H1 (cell line): ENCODE results near the gene SBF2. TPM values are rescaled to one million over a fixed set of nuclear protein-coding genes. Genes with fewer than 3 reads are reported as not detected.

Source experiments
- CBX5 ChIP-seq: fragments of 300-800, 300-1000 bp; sonication (generic); IDR thresholded peaks from 2 replicates; pipeline ENCODE4 v1.7.1; 2016; ENCODE audit warnings: antibody characterized with exemption, low read length, low read depth
- CEBPB ChIP-seq: IDR thresholded peaks from 2 replicates; pipeline ENCODE4 v1.6.1; 2012; ENCODE audit warnings: low read depth, low read length
- GTF2F1 ChIP-seq: IDR thresholded peaks from 2 replicates; pipeline ENCODE4 v1.6.1; 2012; ENCODE audit warnings: low read depth, low read length, improper control_type of control experiment, borderline replicate concordance
- HDAC2 ChIP-seq, 2 experiments: fragments of 300-600 bp in 1 of 2; sonication (generic) in 1 of 2; IDR thresholded peaks; 2 replicates each; pipeline ENCODE4 v1.6.1; 2011 to 2012; ENCODE audit warnings: low read depth in 2 of 2, low read length in 2 of 2, mild to moderate bottlenecking in 2 of 2, moderate library complexity in 2 of 2, borderline replicate concordance in 1 of 2, inconsistent platforms in 1 of 2
- JUN ChIP-seq: IDR thresholded peaks from 2 replicates; pipeline ENCODE4 v1.6.1; 2011; ENCODE audit warnings: low read depth, mild to moderate bottlenecking, improper control_type of control experiment, low read length
- JUND ChIP-seq: IDR thresholded peaks from 2 replicates; pipeline ENCODE4 v1.6.1; 2011; ENCODE audit warnings: mild to moderate bottlenecking, improper control_type of control experiment, low read length
- POLR2A ChIP-seq, 2 experiments: IDR thresholded peaks; 1 replicate in 1 of 2; 2 replicates in 1 of 2; pipeline ENCODE4 v1.6.1; 2011; ENCODE audit warnings: low read depth in 2 of 2, low read length in 2 of 2, mild to moderate bottlenecking in 2 of 2; ENCODE audit errors: control extremely low read depth in 1 of 2
- POU5F1 ChIP-seq: IDR thresholded peaks from 2 replicates; pipeline ENCODE4 v1.6.1; 2011; ENCODE audit warnings: low read depth, mild to moderate bottlenecking, low read length, moderate library complexity
- SP1 ChIP-seq: IDR thresholded peaks from 2 replicates; pipeline ENCODE4 v1.6.1; 2011; ENCODE audit warnings: low read depth, low read length
- TCF12 ChIP-seq: IDR thresholded peaks from 2 replicates; pipeline ENCODE4 v1.6.1; 2011; ENCODE audit warnings: low read depth, mild to moderate bottlenecking, low read length
- TEAD4 ChIP-seq: IDR thresholded peaks from 2 replicates; pipeline ENCODE4 v1.6.1; 2012; ENCODE audit warnings: low read depth, low read length, inconsistent platforms, mixed read lengths
- YY1 ChIP-seq: IDR thresholded peaks from 2 replicates; pipeline ENCODE4 v1.6.1; 2011; ENCODE audit warnings: low read depth, mild to moderate bottlenecking, low read length
- polyA plus RNA-seq, 7 experiments: library from polyadenylated mRNA; depleted of rRNA in 3 of 7; stranded (reverse) in 5 of 7; unstranded in 2 of 7; fragments of >200 nt in 5 of 7; fragments of 200-250 nt in 2 of 7; gene quantifications; 1 replicate in 5 of 7; 2 replicates in 1 of 7; 4 replicates in 1 of 7; pipeline versions ENCODE4 v1.2.1 to v1.2.3, GENCODE V29; 2011 to 2013; ENCODE audit warnings: missing spikeins in 2 of 7, mixed read lengths in 2 of 7
- total RNA-seq: library from RNA; stranded (reverse); fragmentation: NEBNext Ultra II Directional; extraction: Animal tissue kit (Norgen Biotek cat#: 25700); gene quantifications from 2 replicates; pipeline ENCODE4 v1.2.1, GENCODE V29; 2021
- TF ChIP-seq, protein P1 (sequence below): IDR thresholded peaks from 2 replicates; pipeline ENCODE4 v1.6.1; 2011; ENCODE audit warnings: low read depth, mild to moderate bottlenecking, low read length; ENCODE audit not compliant: insufficient read depth
- TF ChIP-seq, protein P2 (sequence below): IDR thresholded peaks from 2 replicates; pipeline ENCODE4 v1.6.1; 2012; ENCODE audit warnings: inconsistent platforms

Gene SBF2
- total and polyA plus RNA-seq, 2 of the 8 experiments (the other 6 are each of a cell fraction or from before 2014, with no cell fraction given) = 36.7 to 50.5 TPM

DNA sequence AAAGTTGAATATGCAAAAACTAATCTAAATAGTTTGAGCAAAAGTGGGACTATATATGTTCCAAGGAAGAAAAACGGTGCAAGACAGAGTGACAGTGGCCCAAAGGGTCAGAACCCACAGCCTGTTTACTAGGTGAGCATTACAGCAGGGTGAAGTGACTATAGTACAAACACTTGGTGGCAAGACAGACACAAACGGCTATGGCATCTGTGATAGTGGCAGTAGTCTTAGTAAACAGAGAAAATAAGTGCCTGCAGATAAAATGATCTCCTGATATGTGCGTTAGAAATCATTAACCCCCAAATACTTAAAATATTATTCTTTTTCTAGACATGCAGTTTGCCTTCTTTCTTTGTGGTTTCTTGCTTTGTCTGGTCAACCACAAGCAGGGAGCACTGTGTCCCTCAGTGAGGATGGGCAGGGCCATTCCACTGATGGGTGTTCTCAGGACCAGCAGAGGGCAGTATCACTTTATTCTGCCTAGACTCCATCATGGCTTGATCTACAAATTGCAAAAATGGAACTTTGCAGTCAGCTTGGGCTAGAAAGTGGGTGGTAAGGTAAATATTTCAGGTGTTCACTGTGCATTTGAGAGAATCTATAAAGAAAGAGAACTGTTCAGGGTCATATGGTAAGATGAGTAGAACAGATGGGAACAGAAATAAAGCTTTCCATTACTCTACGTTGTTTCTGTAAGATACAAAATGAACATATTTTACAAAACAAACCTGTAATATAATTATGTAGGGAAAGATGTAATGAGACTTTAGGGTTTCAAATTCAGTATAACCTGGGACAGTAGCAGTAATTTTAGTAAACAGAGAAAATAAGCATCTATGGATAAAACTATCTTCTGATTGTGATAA, 431.9 kb downstream of the SBF2 start (continued):
- TF ChIP-seq POLR2A (IDR thresholded peaks at IDR 0.05; ENCODE audit: control extremely low read depth in 1 of 2, low read depth in 2 of 2, low read length in 2 of 2) = no peak
- no peak; a peak in 1 of 4 replicates for TF ChIP-seq HDAC2 (IDR thresholded peaks at IDR 0.05; ENCODE audit: borderline replicate concordance in 1 of 2, low read depth in 2 of 2, low read length in 2 of 2)
- TF ChIP-seq CEBPB = no peak
- TF ChIP-seq, protein P1, sequence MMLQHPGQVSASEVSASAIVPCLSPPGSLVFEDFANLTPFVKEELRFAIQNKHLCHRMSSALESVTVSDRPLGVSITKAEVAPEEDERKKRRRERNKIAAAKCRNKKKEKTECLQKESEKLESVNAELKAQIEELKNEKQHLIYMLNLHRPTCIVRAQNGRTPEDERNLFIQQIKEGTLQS = no peak
- TF ChIP-seq TEAD4 = 0 out of 2 replicates have a peak, but pooled peaks have one; percentile 11
- no peak for TF ChIP-seq TCF12
- TF ChIP-seq, protein P2, sequence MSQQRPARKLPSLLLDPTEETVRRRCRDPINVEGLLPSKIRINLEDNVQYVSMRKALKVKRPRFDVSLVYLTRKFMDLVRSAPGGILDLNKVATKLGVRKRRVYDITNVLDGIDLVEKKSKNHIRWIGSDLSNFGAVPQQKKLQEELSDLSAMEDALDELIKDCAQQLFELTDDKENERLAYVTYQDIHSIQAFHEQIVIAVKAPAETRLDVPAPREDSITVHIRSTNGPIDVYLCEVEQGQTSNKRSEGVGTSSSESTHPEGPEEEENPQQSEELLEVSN = no peak
- TF ChIP-seq JUND = no peak
- TF ChIP-seq CBX5 = no peak
- TF ChIP-seq GTF2F1 = no peak
- TF ChIP-seq JUN = no peak
- no peak for TF ChIP-seq SP1
- TF ChIP-seq YY1 = peak; percentile 81
- TF ChIP-seq POU5F1 = no peak
- TF ChIP-seq, all 59 proteins: peak for 4
